IPS-20b (cell line): ENCODE results near the gene RANBP17.
"Not testable (repeated sequence)": the region's sequence is repeated elsewhere in the genome, so short reads cannot be mapped to it uniquely, and the experiment has no call there.

ENCODE experiments used
- H3K27ac ChIP-seq: one replicate; pipeline ENCODE4 v1.5.1; 2013; ENCODE audit warnings: low read length
- H3K27me3 ChIP-seq: 2 replicates; pipeline ENCODE4 v1.6.1; 2013; ENCODE audit warnings: mild to moderate bottlenecking, low read length, inconsistent platforms; ENCODE audit not compliant: insufficient read depth
- H3K36me3 ChIP-seq: 2 replicates; pipeline ENCODE4 v1.6.1; 2013; ENCODE audit warnings: low read depth, mild to moderate bottlenecking, inconsistent platforms, low read length, moderate library complexity; ENCODE audit not compliant: insufficient read depth
- H3K4me1 ChIP-seq: 2 replicates; pipeline ENCODE4 v1.6.1; 2013; ENCODE audit warnings: mild to moderate bottlenecking, control low read depth, inconsistent platforms, low read length, moderate library complexity; ENCODE audit not compliant: insufficient read depth
- H3K4me3 ChIP-seq: 2 replicates; pipeline ENCODE4 v1.5.1; 2013; ENCODE audit warnings: mild to moderate bottlenecking, low read length, inconsistent platforms
- H3K9ac ChIP-seq: 2 replicates; pipeline ENCODE4 v1.6.1; 2013; ENCODE audit warnings: low read depth, mild to moderate bottlenecking, inconsistent platforms, low read length, moderate library complexity
- H3K9me3 ChIP-seq: 2 replicates; pipeline ENCODE4 v1.6.1; 2013; ENCODE audit warnings: mild to moderate bottlenecking, low read depth, low read length, inconsistent platforms; ENCODE audit not compliant: insufficient read depth

RANBP17 gene

GRCh38 chr5:170907758-170908157 is 45.9 kb downstream of the RANBP17 start:
- no peak overlapping the region for H3K9ac ChIP-seq

DNA sequence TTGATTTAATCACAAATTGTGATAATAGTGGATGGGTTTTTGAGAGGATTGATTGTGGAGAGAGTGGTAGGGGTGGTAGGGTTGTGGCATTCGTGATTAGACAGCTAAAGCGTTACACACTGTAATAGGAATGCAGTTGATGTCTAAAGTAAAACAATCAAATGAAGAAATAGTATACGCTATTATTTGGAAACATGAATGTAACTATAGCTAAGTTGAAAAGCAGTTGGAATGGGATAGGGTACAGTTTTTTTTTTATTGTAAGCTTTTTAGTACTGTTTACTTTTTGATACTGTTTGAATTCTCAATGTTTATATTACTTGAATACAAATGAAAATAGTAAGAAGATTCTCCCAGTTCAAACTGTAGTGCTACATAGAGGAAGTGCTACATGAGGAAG is 51.8 kb downstream of the RANBP17 start:
- Histone ChIP-seq H3K4me3 (no peak overlapping the region), H3K27me3 (no peaks in the 10 kb centered on the region), H3K4me1 (no peaks in the 10 kb centered on the region), H3K9ac (no peak overlapping the region), H3K36me3 (peaks cover 12% of the 10 kb centered on the region), H3K9me3 (no peaks in the 10 kb centered on the region), H3K27ac (no peak overlapping the region)

More at GRCh38 chr5:170907758-170908157, 45.9 kb downstream of the RANBP17 start:
- H3K4me1 ChIP-seq, result no peaks in the 10 kb centered on the region
- no peaks in the 10 kb centered on the region for H3K9me3 ChIP-seq
- H3K36me3 ChIP-seq, result peaks cover 12% of the 10 kb centered on the region
- H3K4me3 ChIP-seq, result no peak overlapping the region
- H3K27me3 ChIP-seq, result no peaks in the 10 kb centered on the region
- H3K27ac ChIP-seq, result no peak overlapping the region

- no peak overlapping the region for H3K9ac ChIP-seq
- H3K36me3 ChIP-seq, result 0 out of 2 replicates have a peak, but pooled peaks cover 7% of the 10 kb centered on the region
- H3K27me3 ChIP-seq, result no peaks in the 10 kb centered on the region
- H3K4me3 ChIP-seq, result no peak overlapping the region
- no peak overlapping the region for H3K27ac ChIP-seq
- H3K9me3 ChIP-seq, result no peaks in the 10 kb centered on the region
- H3K4me1 ChIP-seq, result no peaks in the 10 kb centered on the region
These were observed 55.3 kb downstream of the RANBP17 start for GRCh38 chr5:170917113-170917512.

- Histone ChIP-seq H3K4me3 (no peak overlapping the region), H3K9ac (no peak overlapping the region)
These were observed 58.4 kb downstream of the RANBP17 start for GRCh38 chr5:170920196-170920595.

GRCh38 chr5:170922331-170922730 is 60.5 kb downstream of the RANBP17 start:
- H3K4me3 ChIP-seq, result peak overlapping the region; percentile 32; the same call in 1 of the 2 replicates
- H3K27ac ChIP-seq, H3K27me3 ChIP-seq, H3K9ac ChIP-seq, H3K9me3 ChIP-seq, H3K36me3 ChIP-seq, H3K4me1 ChIP-seq: not testable (repeated sequence)

More at GRCh38 chr5:170920196-170920595, 58.4 kb downstream of the RANBP17 start:
- H3K36me3 ChIP-seq, result 0 out of 2 replicates have a peak, but pooled peaks cover 7% of the 10 kb centered on the region
- no peaks in the 10 kb centered on the region for H3K9me3 ChIP-seq
- H3K27me3 ChIP-seq, result no peaks in the 10 kb centered on the region
- H3K4me1 ChIP-seq, result no peaks in the 10 kb centered on the region
- H3K27ac ChIP-seq, result no peak overlapping the region

GRCh38 chr5:170923910-170924620 is 62.2 kb downstream of the RANBP17 start:
- 0 out of 2 replicates have a peak, but pooled peaks cover 7% of the 10 kb centered on the region for H3K36me3 ChIP-seq
- H3K27me3 ChIP-seq, result no peaks in the 10 kb centered on the region
- no peak overlapping the region for H3K9ac ChIP-seq
- no peak overlapping the region for H3K27ac ChIP-seq
- no peaks in the 10 kb centered on the region for H3K9me3 ChIP-seq
- H3K4me3 ChIP-seq, result no peak overlapping the region
- H3K4me1 ChIP-seq, result no peaks in the 10 kb centered on the region

- H3K36me3 ChIP-seq, H3K27ac ChIP-seq, H3K9ac ChIP-seq, H3K27me3 ChIP-seq, H3K9me3 ChIP-seq, H3K4me3 ChIP-seq, H3K4me1 ChIP-seq: not testable (repeated sequence)
These were observed 73.9 kb downstream of the RANBP17 start for GRCh38 chr5:170935534-170936218.

GRCh38 chr5:170937072-170937471 is 75.3 kb downstream of the RANBP17 start:
- Histone ChIP-seq H3K27ac (no peak overlapping the region), H3K4me3 (no peak overlapping the region), H3K27me3 (no peaks in the 10 kb centered on the region), H3K4me1 (no peaks in the 10 kb centered on the region), H3K9ac (no peak overlapping the region), H3K36me3 (peaks cover 4% of the 10 kb centered on the region; the same call in 1 of the 2 replicates), H3K9me3 (peaks cover 4% of the 10 kb centered on the region; the same call in 1 of the 2 replicates)

- Histone ChIP-seq H3K27me3 (no peaks in the 10 kb centered on the region), H3K36me3 (peaks cover 4% of the 10 kb centered on the region; the same call in 1 of the 2 replicates), H3K4me3 (no peak overlapping the region), H3K27ac (no peak overlapping the region), H3K9me3 (peaks cover 4% of the 10 kb centered on the region; the same call in 1 of the 2 replicates), H3K4me1 (no peaks in the 10 kb centered on the region), H3K9ac (no peak overlapping the region)
These were observed 76.1 kb downstream of the RANBP17 start for GRCh38 chr5:170937914-170938313.

DNA sequence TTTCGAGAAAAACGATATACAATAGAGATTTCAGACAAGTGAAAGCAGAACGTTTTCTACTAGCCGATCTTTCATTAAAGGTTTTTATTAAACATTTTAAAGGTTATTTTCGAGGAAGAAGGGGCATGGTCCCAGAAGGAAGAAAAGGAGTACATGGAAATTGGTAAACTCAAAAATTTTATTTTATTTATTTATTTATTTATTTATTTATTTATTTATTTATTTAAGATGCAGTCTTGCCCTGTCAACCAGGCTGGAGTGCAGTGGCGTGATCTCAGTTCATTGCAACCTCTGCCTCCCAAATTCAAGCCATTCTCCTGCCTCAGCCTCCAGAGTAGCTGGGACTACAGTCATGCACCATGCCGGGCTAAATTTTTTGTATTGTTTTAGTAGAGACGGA is 77.4 kb downstream of the RANBP17 start:
- Histone ChIP-seq H3K9me3 (peaks cover 4% of the 10 kb centered on the region; the same call in 1 of the 2 replicates), H3K36me3 (peaks cover 4% of the 10 kb centered on the region; the same call in 1 of the 2 replicates), H3K27ac (no peak overlapping the region), H3K4me1 (no peaks in the 10 kb centered on the region), H3K4me3 (no peak overlapping the region), H3K9ac (no peak overlapping the region), H3K27me3 (no peaks in the 10 kb centered on the region)

GRCh38 chr5:170941788-170942187 is 80.0 kb downstream of the RANBP17 start:
- H3K4me3 ChIP-seq, result no peak overlapping the region

GRCh38 chr5:170945275-170945674 is 83.5 kb downstream of the RANBP17 start:
- no peak overlapping the region for H3K4me3 ChIP-seq

More at GRCh38 chr5:170941788-170942187, 80.0 kb downstream of the RANBP17 start:
- H3K9me3 ChIP-seq, result peaks cover 4% of the 10 kb centered on the region; the same call in 1 of the 2 replicates
- H3K4me1 ChIP-seq, result no peaks in the 10 kb centered on the region
- H3K27me3 ChIP-seq, result no peaks in the 10 kb centered on the region
- peaks cover 4% of the 10 kb centered on the region; the same call in 1 of the 2 replicates for H3K36me3 ChIP-seq
- no peak overlapping the region for H3K9ac ChIP-seq
- no peak overlapping the region for H3K27ac ChIP-seq

More at GRCh38 chr5:170945275-170945674, 83.5 kb downstream of the RANBP17 start:
- no peaks in the 10 kb centered on the region for H3K4me1 ChIP-seq
- H3K27ac ChIP-seq, result no peak overlapping the region
- no peaks in the 10 kb centered on the region for H3K27me3 ChIP-seq
- no peak overlapping the region for H3K9ac ChIP-seq
- H3K9me3 ChIP-seq, result no peaks in the 10 kb centered on the region
- H3K36me3 ChIP-seq, result no peaks in the 10 kb centered on the region
